Astrocyte (in vitro differentiated cells and primary cell): ENCODE data around the gene OBSL1.

Source experiments
- CTCF ChIP-seq: IDR thresholded peaks from 2 replicates; pipeline ENCODE4 v1.5.1; 2011; ENCODE audit warnings: low read depth, mild to moderate bottlenecking, inconsistent platforms, low read length, moderate library complexity; ENCODE audit not compliant: insufficient read depth
- EZH2 ChIP-seq: IDR thresholded peaks from 2 replicates; pipeline ENCODE4 v1.6.1; 2012; ENCODE audit warnings: mild to moderate bottlenecking, low read length, inconsistent platforms; ENCODE audit not compliant: insufficient read depth

- TF ChIP-seq CTCF, result no peak
- TF ChIP-seq EZH2, result no peak
Observed at GRCh38 chr2:219559156-219559915, 12.0 kb downstream of the OBSL1 start.
